HFFc6 (cell line): ENCODE data around the gene TTC23. TPM values are rescaled to one million over a fixed set of nuclear protein-coding genes. Genes with fewer than 3 reads are reported as not detected.
"Not testable (repeated sequence)": the region's sequence is repeated elsewhere in the genome, so short reads cannot be mapped to it uniquely, and the experiment has no call there.

Experiments
- DNase-seq: peaks from one replicate; pipeline ENCODE4 v3.0.0-alpha.2; 2018
- H3K27ac Mint-ChIP-seq: 2 replicates; pipeline ENCODE4 v1.8.0; 2020; ENCODE audit warnings: mild to moderate bottlenecking, mixed read lengths
- H3K27me3 Mint-ChIP-seq: 2 replicates; pipeline ENCODE4 v1.8.0; 2021; ENCODE audit warnings: mild to moderate bottlenecking, moderate library complexity, mixed read lengths; ENCODE audit not compliant: insufficient read depth
- H3K36me3 Mint-ChIP-seq: 2 replicates; pipeline ENCODE4 v1.8.0; 2021; ENCODE audit warnings: low read depth, mixed read lengths
- H3K4me1 Mint-ChIP-seq: 2 replicates; pipeline ENCODE4 v1.8.0; 2020; ENCODE audit warnings: low read depth, mixed read lengths
- H3K4me3 Mint-ChIP-seq: 2 replicates; pipeline ENCODE4 v1.8.0; 2020; ENCODE audit warnings: mild to moderate bottlenecking, moderate library complexity, mixed read lengths
- H3K9me3 Mint-ChIP-seq: 2 replicates; pipeline ENCODE4 v1.8.0; 2020; ENCODE audit warnings: mild to moderate bottlenecking, mixed read lengths
- total RNA-seq, 6 experiments: library from RNA; stranded (reverse); fragmentation: NEBNext Ultra II Directional; extraction: Animal tissue kit (Norgen Biotek cat#: 25700); gene quantifications; 2 replicates in 1 of 6; 3 replicates in 5 of 6; pipeline ENCODE4 v1.2.3, GENCODE V29; 2021
- TF ChIP-seq, protein P1 (sequence below): fragments of 200-600 bp; sonication (generic); IDR thresholded peaks from 2 replicates; pipeline ENCODE4 v1.5.0; 2021; ENCODE audit warnings: antibody characterized with exemption, mild to moderate bottlenecking

The TTC23 gene
- total RNA-seq, 6 experiments from 2014 or later = 11.9 to 17.4 (median 15.0) TPM

DNA sequence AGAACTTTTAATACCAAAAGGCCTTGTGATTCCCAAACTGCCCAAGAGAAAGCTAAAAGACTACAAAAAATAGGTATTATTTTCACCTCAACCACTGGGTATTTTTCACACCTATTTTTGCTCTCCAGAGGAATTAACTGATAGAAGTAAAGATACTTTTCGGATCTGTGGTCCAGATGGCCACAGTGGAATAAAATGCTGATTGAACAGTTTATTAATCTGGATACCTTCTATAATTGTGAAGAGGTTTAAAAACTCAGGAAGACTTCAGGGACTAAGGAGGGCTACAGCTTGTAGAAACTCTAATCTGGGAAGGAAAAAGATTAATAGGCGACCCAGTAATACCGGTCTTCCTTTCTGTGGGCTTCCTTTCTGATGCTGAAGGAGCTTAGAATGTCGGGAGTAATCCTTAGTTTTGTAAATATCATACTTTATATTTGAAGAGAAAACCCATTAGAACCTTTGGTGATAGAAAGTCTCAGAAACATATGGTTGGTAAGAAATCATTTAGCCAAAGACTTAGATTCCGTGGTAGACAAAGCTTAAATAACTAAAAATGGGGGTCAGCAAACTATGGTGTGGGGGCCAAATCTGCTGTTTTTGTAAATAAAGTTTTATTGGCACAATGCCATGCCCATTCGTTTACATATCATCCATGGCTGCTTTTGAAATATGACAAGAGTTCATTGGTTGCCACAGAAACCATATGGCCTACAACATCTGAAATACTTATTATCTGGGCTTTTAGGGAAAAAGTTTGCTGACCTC lies 47.8 kb downstream of the TTC23 start:
- peaks cover 17% of the 10 kb centered on the region for H3K36me3 Mint-ChIP-seq
- H3K9me3 Mint-ChIP-seq = no peaks in the 10 kb centered on the region
- H3K4me3 Mint-ChIP-seq = no peak overlapping the region
- no peak overlapping the region for H3K27ac Mint-ChIP-seq
- no peak for DNase-seq
- TF ChIP-seq, protein P1, sequence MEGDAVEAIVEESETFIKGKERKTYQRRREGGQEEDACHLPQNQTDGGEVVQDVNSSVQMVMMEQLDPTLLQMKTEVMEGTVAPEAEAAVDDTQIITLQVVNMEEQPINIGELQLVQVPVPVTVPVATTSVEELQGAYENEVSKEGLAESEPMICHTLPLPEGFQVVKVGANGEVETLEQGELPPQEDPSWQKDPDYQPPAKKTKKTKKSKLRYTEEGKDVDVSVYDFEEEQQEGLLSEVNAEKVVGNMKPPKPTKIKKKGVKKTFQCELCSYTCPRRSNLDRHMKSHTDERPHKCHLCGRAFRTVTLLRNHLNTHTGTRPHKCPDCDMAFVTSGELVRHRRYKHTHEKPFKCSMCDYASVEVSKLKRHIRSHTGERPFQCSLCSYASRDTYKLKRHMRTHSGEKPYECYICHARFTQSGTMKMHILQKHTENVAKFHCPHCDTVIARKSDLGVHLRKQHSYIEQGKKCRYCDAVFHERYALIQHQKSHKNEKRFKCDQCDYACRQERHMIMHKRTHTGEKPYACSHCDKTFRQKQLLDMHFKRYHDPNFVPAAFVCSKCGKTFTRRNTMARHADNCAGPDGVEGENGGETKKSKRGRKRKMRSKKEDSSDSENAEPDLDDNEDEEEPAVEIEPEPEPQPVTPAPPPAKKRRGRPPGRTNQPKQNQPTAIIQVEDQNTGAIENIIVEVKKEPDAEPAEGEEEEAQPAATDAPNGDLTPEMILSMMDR = no peak
- no peaks in the 10 kb centered on the region; the same call in 1 of the 2 replicates for H3K27me3 Mint-ChIP-seq
- peaks cover 8% of the 10 kb centered on the region for H3K4me1 Mint-ChIP-seq

DNA sequence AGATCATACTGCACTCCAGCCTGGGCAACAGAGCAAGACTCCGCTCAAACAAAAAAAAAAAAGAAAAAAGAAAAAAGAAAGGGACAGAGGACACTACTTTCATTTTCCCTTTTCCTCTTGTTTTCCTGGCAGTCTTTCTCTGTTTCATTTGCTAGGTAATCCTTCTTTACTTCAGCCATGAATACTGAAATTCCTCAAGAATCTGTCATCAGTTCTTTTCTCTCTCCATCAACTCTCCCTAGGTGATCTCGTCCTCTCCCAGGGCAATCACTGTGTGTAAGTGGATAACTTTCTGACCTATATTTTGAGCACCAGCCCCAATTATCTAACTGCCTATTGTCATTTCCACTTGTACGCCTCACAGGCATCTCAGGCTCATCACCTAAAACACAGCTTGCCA lies 51.5 kb downstream of the TTC23 start:
- Mint-ChIP-seq H3K4me3 (no peak overlapping the region), H3K27ac (no peak overlapping the region), H3K9me3 (peaks cover 7% of the 10 kb centered on the region), H3K4me1 (peaks cover 8% of the 10 kb centered on the region), H3K27me3 (no peaks in the 10 kb centered on the region; the same call in 1 of the 2 replicates), H3K36me3 (peaks cover 36% of the 10 kb centered on the region)
- DNase-seq = peak; percentile 3
- TF ChIP-seq, protein P1 = no peak

DNA sequence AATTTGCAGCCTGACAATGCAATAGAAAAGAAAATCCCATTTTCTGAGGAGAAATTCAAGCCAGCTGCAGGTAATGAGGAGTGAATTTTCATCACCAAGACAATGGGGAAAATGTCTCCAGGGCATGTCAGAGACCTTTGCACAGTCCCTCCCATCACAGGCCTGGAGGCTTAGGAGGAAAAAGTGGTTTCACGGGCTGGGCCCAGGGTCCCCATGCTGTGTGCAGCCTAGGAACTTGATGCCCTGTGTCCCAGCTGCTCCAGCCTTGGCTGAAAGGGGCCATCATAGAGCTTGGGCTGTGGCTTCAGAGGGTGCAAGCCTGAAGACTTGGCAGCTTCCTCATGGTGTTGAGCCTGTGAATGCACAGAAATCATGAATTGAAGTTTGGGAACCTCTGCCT lies 57.2 kb downstream of the TTC23 start:
- peaks cover 21% of the 10 kb centered on the region for H3K9me3 Mint-ChIP-seq
- peaks cover 12% of the 10 kb centered on the region for H3K4me1 Mint-ChIP-seq
- H3K27ac Mint-ChIP-seq, H3K27me3 Mint-ChIP-seq, DNase-seq, H3K4me3 Mint-ChIP-seq: not testable (repeated sequence)
- H3K36me3 Mint-ChIP-seq = peaks cover 62% of the 10 kb centered on the region

DNA sequence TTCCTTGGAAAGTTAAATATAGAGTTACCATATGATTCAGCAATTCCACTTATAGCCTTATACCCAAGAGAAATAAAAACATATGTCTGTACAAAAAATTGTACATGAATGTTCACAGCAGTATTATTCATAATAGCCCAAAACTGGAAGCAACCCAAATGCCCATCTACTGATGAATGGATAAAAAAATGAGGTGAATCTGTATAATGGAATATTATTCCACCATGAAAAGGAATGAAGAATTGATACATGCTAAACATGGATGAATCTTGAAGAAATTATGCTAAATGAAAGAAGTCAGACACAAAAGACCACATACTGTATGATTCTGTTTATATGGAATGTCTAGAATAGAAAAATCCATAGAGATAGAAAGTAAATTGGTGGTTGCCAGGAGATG lies 61.4 kb downstream of the TTC23 start:
- Mint-ChIP-seq H3K27me3 (no peaks in the 10 kb centered on the region), H3K27ac (peak overlapping the region; percentile 17), H3K36me3 (peaks cover 42% of the 10 kb centered on the region), H3K4me1 (peaks cover 17% of the 10 kb centered on the region), H3K9me3 (peaks cover 15% of the 10 kb centered on the region), H3K4me3 (no peak overlapping the region)
- DNase-seq = no peak
- TF ChIP-seq, protein P1 = no peak

DNA sequence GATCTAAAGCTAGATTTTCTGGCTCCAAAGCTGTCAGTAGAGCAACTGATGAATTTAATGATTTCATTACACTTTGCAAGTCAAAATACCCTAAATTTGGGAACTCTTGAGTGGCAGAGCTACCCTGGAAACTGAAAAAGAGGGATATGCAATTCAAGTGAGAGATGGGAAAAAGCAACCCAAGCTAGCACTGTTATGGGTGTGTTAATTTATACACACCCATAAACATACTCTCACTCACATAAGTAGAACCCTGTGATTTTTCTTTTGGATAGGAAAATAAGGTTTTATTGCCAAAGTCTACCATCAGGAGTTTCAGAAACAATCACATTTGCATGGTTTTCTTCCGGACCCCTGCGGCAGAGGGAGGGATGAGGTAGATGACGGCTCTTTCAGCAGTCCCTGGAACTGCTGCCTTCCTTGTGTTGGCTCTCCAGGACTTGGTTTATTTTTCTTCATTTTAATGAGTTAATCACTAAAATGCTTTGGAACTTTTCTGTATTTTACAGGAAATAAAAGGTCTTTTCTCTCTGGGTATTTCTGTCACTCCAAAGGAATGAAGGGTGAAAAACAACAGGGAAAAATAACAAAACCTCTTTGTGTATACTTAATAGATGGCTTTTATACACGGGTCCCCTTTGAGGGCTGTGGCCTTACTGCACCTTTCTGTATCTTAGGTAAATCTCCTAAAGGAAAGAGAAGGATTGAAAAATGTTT lies 63.8 kb downstream of the TTC23 start:
- H3K4me3 Mint-ChIP-seq = no peak overlapping the region
- H3K36me3 Mint-ChIP-seq = peaks cover 23% of the 10 kb centered on the region
- no peak for DNase-seq
- TF ChIP-seq, protein P1 = no peak
- H3K4me1 Mint-ChIP-seq = peaks cover 17% of the 10 kb centered on the region
- H3K9me3 Mint-ChIP-seq = no peaks in the 10 kb centered on the region
- H3K27me3 Mint-ChIP-seq = no peaks in the 10 kb centered on the region
- H3K27ac Mint-ChIP-seq = no peak overlapping the region

DNA sequence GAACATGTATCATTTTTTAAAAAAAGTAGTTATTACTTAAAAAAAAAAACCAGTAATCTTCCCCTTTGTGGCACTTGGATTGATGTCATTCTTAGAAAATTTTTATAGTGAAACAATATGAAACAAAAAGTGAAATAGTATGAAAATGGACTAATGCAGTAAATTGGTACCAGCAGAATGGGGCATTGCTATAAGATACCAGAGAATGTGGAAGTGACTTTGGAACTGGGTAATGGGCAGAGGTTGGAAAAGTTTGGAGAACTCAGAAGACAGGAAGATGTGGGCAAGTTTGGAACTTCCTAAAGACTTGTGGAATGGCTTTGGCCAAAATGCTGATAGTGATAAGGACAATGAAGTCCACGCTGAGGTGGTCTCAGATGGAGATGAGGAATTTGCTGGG lies 66.6 kb downstream of the TTC23 start:
- Mint-ChIP-seq H3K4me3 (no peak overlapping the region), H3K27me3 (no peaks in the 10 kb centered on the region), H3K9me3 (no peaks in the 10 kb centered on the region), H3K27ac (no peak overlapping the region), H3K36me3 (peaks cover 21% of the 10 kb centered on the region), H3K4me1 (peaks cover 12% of the 10 kb centered on the region)
- TF ChIP-seq, protein P1 = no peak
- no peak for DNase-seq
